Fibroblast of pulmonary artery (primary cell): ENCODE results near the gene TNFRSF14.

Experiments used
- DNase-seq: peaks from one replicate; pipeline ENCODE4 v3.0.0-alpha.2; 2010; ENCODE audit warnings: low read depth
- H3K4me3 ChIP-seq: replicated peaks from 2 replicates; pipeline ENCODE4 v1.5.1; 2011; ENCODE audit warnings: low read depth, mild to moderate bottlenecking, control low read depth, low read length, moderate library complexity
- TF ChIP-seq, protein P1 (sequence below): IDR thresholded peaks from 2 replicates; pipeline ENCODE4 v1.5.1; 2011; ENCODE audit warnings: mild to moderate bottlenecking, control low read depth, low read length, inconsistent platforms; ENCODE audit errors: missing control alignments

TNFRSF14 gene

DNA sequence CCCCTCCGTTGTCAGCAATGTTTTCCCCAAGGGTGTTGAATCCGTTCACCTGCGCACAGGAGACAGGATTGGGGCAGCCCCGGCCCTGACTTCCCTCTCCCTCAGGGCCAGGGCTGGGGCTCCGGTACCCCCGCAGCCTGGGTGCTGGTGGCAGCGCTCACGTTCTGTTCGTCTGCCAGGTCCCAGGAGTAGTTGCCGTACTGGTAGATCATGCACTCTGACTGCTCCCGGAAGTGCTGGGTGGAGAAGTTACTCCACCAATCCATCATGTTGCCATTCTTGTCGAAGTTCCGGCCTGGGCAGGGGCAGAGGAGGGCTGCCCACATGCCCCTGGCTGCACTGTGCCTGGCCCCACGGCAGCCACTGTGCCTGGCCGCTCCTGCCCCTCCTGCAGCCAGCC, 36.5 kb downstream of the TNFRSF14 start:
- DNase-seq = no peak
- no peak overlapping the region for H3K4me3 ChIP-seq
- TF ChIP-seq, protein P1, sequence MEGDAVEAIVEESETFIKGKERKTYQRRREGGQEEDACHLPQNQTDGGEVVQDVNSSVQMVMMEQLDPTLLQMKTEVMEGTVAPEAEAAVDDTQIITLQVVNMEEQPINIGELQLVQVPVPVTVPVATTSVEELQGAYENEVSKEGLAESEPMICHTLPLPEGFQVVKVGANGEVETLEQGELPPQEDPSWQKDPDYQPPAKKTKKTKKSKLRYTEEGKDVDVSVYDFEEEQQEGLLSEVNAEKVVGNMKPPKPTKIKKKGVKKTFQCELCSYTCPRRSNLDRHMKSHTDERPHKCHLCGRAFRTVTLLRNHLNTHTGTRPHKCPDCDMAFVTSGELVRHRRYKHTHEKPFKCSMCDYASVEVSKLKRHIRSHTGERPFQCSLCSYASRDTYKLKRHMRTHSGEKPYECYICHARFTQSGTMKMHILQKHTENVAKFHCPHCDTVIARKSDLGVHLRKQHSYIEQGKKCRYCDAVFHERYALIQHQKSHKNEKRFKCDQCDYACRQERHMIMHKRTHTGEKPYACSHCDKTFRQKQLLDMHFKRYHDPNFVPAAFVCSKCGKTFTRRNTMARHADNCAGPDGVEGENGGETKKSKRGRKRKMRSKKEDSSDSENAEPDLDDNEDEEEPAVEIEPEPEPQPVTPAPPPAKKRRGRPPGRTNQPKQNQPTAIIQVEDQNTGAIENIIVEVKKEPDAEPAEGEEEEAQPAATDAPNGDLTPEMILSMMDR = no peak

DNA sequence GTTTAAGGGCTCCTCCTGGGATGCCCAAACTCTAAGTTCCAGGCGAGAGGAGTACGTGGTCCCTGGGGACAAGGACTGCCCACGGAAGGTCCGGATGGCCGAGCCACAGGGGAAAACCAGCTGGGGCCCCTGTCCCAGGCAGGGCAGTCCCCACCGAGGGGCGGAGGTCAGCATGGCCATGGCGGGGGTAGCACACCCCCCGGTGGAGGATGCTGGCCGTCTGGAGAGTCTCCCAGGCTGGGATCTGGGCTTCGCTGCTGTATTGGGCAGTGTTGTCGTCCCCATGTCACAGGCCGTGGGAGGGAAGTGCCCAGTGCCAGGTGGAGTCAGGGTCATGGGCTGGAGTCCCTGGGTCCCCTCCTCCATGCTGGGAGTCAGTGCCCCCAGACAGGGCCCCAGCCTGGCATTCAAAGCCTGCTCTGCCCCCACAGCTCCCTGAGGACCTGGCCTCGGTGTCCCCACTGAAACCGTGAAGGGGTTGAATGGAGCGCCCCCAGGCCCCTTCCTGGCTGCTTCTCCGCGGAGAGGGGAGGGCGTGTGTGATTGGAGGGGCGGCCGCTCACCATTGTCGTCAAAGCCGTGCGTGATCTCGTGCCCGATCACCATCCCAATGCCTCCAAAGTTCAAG, 37.2 kb downstream of the TNFRSF14 start:
- no peak overlapping the region for H3K4me3 ChIP-seq
- DNase-seq = no peak
- TF ChIP-seq, protein P1 = no peak

DNA sequence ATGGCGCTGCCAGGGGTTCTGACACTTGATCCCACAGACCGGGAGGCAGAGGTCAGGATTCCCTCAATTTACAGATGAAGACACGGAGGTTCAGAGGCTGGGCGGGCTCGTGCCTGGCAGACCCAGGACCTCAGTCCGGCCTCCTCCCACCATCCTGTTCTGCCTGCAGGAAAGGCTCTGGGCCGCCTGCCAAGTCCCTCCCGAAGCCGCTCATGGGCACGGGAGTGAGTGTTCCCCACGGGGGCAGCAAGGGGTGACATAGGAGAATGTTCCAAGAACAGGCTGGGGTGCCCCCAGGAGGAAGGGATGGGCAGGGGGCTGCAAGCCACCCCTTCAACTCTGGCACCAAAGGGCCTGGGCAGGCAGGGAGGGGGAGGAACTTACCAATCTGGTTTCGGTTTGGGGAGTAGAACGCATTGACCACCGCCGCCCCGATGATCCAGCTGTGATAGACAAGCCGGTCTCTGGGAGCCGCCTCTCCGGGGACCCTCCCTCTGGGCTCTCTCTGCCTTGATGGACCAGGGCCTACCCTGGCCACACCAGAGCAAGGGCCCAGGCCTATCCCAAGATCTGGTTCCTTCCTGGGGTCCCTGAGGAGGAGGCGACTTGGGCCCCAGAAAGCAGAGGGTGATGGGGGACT, 38.0 kb downstream of the TNFRSF14 start:
- TF ChIP-seq, protein P1 = no peak

DNA sequence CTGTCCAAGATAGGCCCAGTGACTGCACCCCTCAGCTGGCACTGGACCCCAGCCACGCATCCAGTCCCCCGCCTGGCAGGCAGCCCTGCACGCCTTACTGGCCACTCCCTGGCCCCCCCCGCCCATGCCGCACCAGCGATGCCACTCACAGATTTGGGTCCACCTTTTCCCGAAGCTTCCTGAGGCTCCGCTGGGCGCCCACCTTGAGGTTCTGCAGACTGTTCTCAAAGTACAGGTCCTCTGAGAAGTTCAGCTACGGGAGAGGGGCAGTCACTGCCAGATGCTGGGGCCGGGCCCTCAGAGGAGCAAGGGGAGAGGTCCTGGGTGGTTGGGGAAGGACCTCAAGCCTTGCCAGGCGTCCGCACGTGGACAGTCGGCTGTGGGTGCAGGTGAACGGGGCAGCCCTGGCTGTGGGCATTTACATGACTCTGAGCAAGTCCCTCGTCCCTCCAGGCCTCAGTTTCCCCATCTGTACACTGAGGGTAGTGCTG, 38.5 kb downstream of the TNFRSF14 start:
- DNase-seq = no peak
- no peak overlapping the region for H3K4me3 ChIP-seq
- TF ChIP-seq, protein P1 = no peak

More for the DNA sequence above, 38.0 kb downstream of the TNFRSF14 start:
- H3K4me3 ChIP-seq = peak overlapping the region; percentile 17
- peak; percentile 50 for DNase-seq

DNA sequence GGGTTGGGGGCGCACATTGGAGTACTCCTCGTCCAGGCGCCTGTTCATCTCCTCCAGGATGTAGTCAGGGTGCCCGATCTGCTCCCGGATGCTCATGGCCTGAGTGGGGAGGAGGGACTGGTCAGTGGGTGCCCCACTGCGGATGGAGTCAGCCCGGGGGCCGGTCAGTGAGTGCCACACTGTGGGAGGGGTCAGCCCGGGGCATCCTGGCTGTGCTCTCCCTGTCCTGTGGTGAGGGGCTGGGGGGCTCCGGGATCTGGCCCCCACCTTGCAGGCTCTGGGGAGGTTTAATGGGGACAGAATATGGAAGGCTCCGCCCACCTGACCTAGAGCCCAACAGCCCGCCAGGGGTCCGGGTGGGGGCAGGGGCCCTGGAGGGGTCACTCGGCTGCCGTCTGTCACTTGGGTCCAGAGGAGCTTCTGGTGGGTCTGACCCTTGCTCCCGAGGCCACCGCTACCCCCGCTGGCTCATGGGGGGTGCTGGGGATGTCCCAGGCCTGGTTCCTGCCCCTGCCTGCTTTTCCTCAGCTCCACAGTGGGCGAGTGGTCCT, 39.2 kb downstream of the TNFRSF14 start:
- no peak overlapping the region for H3K4me3 ChIP-seq
- TF ChIP-seq, protein P1 = no peak
- no peak for DNase-seq

DNA sequence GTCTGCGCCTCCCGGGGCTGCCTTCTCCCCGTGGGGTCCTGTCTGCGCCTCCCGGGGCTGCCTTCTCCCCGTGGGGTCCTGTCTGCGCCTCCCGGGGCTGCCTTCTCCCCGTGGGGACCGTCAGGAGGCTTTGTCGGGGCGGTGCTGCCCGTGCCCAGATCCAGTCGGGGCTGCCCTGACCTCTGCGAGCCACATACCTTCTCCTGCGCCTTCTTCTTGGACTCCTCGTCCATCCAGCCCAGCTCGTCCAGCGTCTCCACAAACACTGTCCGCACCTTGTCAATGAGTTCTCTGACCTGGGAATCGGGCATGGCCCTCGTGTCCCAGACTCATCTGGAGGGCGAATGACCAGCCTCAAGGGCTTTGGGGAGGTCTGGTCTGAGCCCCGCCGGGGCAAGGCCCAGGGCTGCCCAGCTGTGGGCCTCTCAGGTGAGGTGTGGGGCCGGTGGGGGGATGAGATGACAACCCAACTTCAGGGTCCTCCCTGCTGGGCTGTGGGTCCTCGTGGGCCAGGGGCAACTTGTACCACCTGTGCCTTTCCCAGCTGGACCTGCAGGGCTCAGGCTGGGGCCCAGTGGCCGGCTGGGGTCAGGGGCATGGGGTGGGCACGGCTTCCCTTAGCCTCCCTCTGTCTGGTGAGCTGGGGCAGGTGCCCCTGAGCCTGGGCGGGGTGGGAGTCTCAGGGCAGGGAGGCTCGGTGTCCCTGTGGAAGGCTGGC, 39.8 kb downstream of the TNFRSF14 start:
- DNase-seq = no peak
- H3K4me3 ChIP-seq = no peak overlapping the region
- TF ChIP-seq, protein P1 = no peak
